Stomach (tissue), 9 donors: ENCODE data around the gene HS2ST1. TPM values are rescaled to one million over a fixed set of nuclear protein-coding genes. Genes with fewer than 3 reads are reported as not detected.

Experiments used
- DNase-seq, 2 donors: peaks; one replicate each; pipeline versions ENCODE4 v3.0.0 to v3.0.0-alpha.2; 2013 to 2019
- H3K27ac ChIP-seq, 5 donors: fragments of 200-600 bp in 4 of 5; sonication (generic) in 4 of 5; one replicate each; pipeline ENCODE4 v1.5.1; 2013 to 2019; ENCODE audit warnings: mild to moderate bottlenecking in 1 of 5, moderate library complexity in 1 of 5
- H3K27me3 ChIP-seq, 3 donors: fragments of 200-600 bp; sonication (generic); one replicate each; pipeline ENCODE4 v1.5.1; 2017 to 2019; ENCODE audit warnings: mixed run types in 1 of 3
- H3K36me3 ChIP-seq, 4 donors: fragments of 200-600 bp; sonication (generic); 1 replicate in 3 of 4; 2 replicates in 1 of 4; pipeline ENCODE4 v1.5.1; 2016 to 2019
- H3K4me1 ChIP-seq, 4 donors: fragments of 200-600 bp; sonication (generic); one replicate each; pipeline ENCODE4 v1.5.1; 2016 to 2019
- H3K4me3 ChIP-seq, 4 donors: fragments of 200-600 bp; sonication (generic) in 3 of 4; one replicate each; pipeline ENCODE4 v1.5.1; 2016 to 2019; ENCODE audit warnings: mild to moderate bottlenecking in 1 of 4
- H3K9me3 ChIP-seq, 4 donors: fragments of 200-600 bp; sonication (generic); one replicate each; pipeline ENCODE4 v1.5.1; 2016 to 2019
- CTCF ChIP-seq, 7 experiments: fragments of 450-650 bp in 4 of 7; fragments of 200-600 bp in 3 of 7; sonication (generic) in 3 of 7; IDR thresholded peaks; one replicate each; pipeline ENCODE4 v1.5.1; 2016 to 2019; ENCODE audit warnings: antibody characterized with exemption in 7 of 7, control low read depth in 2 of 7, mild to moderate bottlenecking in 1 of 7
- EP300 ChIP-seq: sonication (generic); formaldehyde crosslinking; IDR thresholded peaks from one replicate; pipeline ENCODE4 v1.6.1; 2017; ENCODE audit warnings: antibody characterized with exemption
- POLR2A ChIP-seq, 4 donors: fragments of 450-650 bp; IDR thresholded peaks; one replicate each; pipeline ENCODE4 v1.6.1; 2016; ENCODE audit warnings: antibody characterized with exemption in 4 of 4, control low read depth in 2 of 4, mild to moderate bottlenecking in 1 of 4, moderate library complexity in 1 of 4
- POLR2AphosphoS5 ChIP-seq, 3 donors: sonication (generic); formaldehyde crosslinking; IDR thresholded peaks; one replicate each; pipeline ENCODE4 v1.6.1; 2016; ENCODE audit warnings: antibody characterized with exemption in 3 of 3
- WGBS, 5 donors: extraction: QIAGEN DNeasy Blood & Tissue Kit in 3 of 5; methylation state at CpG; one replicate each; pipeline versions ENCODE4 v1.1.5 to v1.1.7; 2013 to 2018; 5-methylcytosine and 5-hydroxymethylcytosine counted together
- intact Hi-C: fragments of 100-400 bp; cut with DNase I; formaldehyde crosslinking; loops from one replicate; pipeline ENCODE4 v1.15.1; 2023; ENCODE audit warnings: low total_unique reads
- polyA plus RNA-seq, 3 donors: library from polyadenylated mRNA; stranded (reverse); fragments of 200-250 nt; gene quantifications; one replicate each; pipeline ENCODE4 v1.2.3, GENCODE V29; 2013
- total RNA-seq, 5 donors: library from RNA; depleted of rRNA; stranded (reverse); fragments of >200 nt; gene quantifications; one replicate each; pipeline versions ENCODE4 v1.1.0 to v1.2.3, GENCODE V29; 2014 to 2016
- donor health status: healthy with polysubstance abuse.
- donor health status: Bipolar disorder and iron deficiency.
- donor health status: healthy.

The HS2ST1 gene
- total and polyA plus RNA-seq, 8 donors = 1.8 to 29.0 (median 5.1) TPM

- no peak for TF ChIP-seq POLR2A (IDR thresholded peaks at IDR 0.05)
- no peak for TF ChIP-seq CTCF (IDR thresholded peaks at IDR 0.05)
- TF ChIP-seq EP300 = no peak
- TF ChIP-seq POLR2AphosphoS5 (IDR thresholded peaks at IDR 0.05) = no peak
- Histone ChIP-seq H3K4me3 (no peak overlapping the region), H3K9me3 (no peaks in the 10 kb centered on the region), H3K4me1 (no peaks in the 10 kb centered on the region), H3K27me3 (no peaks in the 10 kb centered on the region), H3K36me3 (no peaks in the 10 kb centered on the region), H3K27ac (no peak overlapping the region)
- intact Hi-C loops = no loop called here
- WGBS, 5 donors = 94 to 100% (median 100%) methylated on average over 1 of the region's 1 CpG
- no peak for DNase-seq
Observed at GRCh38 chr1:87122243-87122642, 207.8 kb downstream of the HS2ST1 start.

- DNase-seq = no peak
- H3K9me3 ChIP-seq = no peaks in the 10 kb centered on the region
- 83 to 89% (median 85%) methylated on average over 6 of the region's 6 CpGs for WGBS, 5 donors
- TF ChIP-seq EP300 (no peak), POLR2A (IDR thresholded peaks at IDR 0.05) (no peak), POLR2AphosphoS5 (IDR thresholded peaks at IDR 0.05) (no peak), CTCF (IDR thresholded peaks at IDR 0.05) (no peak)
- no peak overlapping the region for H3K4me3 ChIP-seq
- no peaks in the 10 kb centered on the region for H3K4me1 ChIP-seq
- H3K36me3 ChIP-seq = no peaks in the 10 kb centered on the region
- H3K27me3 ChIP-seq = no peaks in the 10 kb centered on the region
- intact Hi-C loops = no loop called here
- H3K27ac ChIP-seq = no peak overlapping the region
Observed at GRCh38 chr1:87123610-87124009, 209.2 kb downstream of the HS2ST1 start.

GRCh38 chr1:87126886-87127505 is 212.6 kb downstream of the HS2ST1 start:
- Histone ChIP-seq H3K4me1 (peaks cover 0 to 9% (median 2%) of the 10 kb centered on the region in 4 donors), H3K36me3 (no peaks in the 10 kb centered on the region), H3K27ac (no peak overlapping the region), H3K4me3 (no peak overlapping the region), H3K9me3 (no peaks in the 10 kb centered on the region), H3K27me3 (no peaks in the 10 kb centered on the region)
- TF ChIP-seq CTCF (IDR thresholded peaks at IDR 0.05) (no peak), POLR2A (IDR thresholded peaks at IDR 0.05) (no peak), POLR2AphosphoS5 (IDR thresholded peaks at IDR 0.05) (no peak), EP300 (no peak)
- intact Hi-C loops = no loop called here
- WGBS, 5 donors = 89 to 92% (median 90%) methylated on average over 5 to 6 of the region's 6 CpGs
- no peak for DNase-seq

GRCh38 chr1:87127581-87127980 is 213.1 kb downstream of the HS2ST1 start:
- intact Hi-C loops = no loop called here
- H3K27ac ChIP-seq = no peak overlapping the region
- no peaks in the 10 kb centered on the region for H3K36me3 ChIP-seq
- H3K27me3 ChIP-seq = peaks cover 0 to 6% (median 0%) of the 10 kb centered on the region in 3 donors
- H3K9me3 ChIP-seq = no peaks in the 10 kb centered on the region
- H3K4me3 ChIP-seq = no peak overlapping the region
- TF ChIP-seq EP300 (no peak), POLR2A (IDR thresholded peaks at IDR 0.05) (no peak), POLR2AphosphoS5 (IDR thresholded peaks at IDR 0.05) (no peak), CTCF (IDR thresholded peaks at IDR 0.05) (no peak)
- H3K4me1 ChIP-seq = peaks cover 0 to 15% (median 7%) of the 10 kb centered on the region in 4 donors
- 83 to 96% (median 91%) methylated on average over 3 of the region's 3 CpGs for WGBS, 5 donors
- no peak for DNase-seq
